ENCODE data around the gene FUT1. TPM values are rescaled to one million over a fixed set of nuclear protein-coding genes. Genes with fewer than 3 reads are reported as not detected.

Gene FUT1
- total and polyA plus RNA-seq, 2 of the 8 experiments (the other 6 are each of a cell fraction or from before 2014, with no cell fraction given) = 7.4 to 12.9 TPM

- Histone ChIP-seq H3K27me3 (replicated peaks in 1 of 4; ENCODE audit: control insufficient read depth in 3 of 4, extremely low read depth in 1 of 4, insufficient read depth in 3 of 4, low read length in 3 of 4) (no peaks in the 10 kb centered on the region), H3K9ac (replicated peaks in 1 of 4; ENCODE audit: extremely low read depth in 1 of 4, low read depth in 3 of 4, low read length in 3 of 4) (no peak overlapping the region), H3K4me2 (ENCODE audit: insufficient read depth in 1 of 2, low read depth in 2 of 2, low read length in 2 of 2) (no peak overlapping the region; a peak in 1 of 4 replicates), H3K4ac (replicated peaks; ENCODE audit: insufficient read length, low read depth, low read length) (no peak overlapping the region), H3K36me3 (ENCODE audit: control insufficient read depth in 2 of 4, insufficient read depth in 4 of 4, low read length in 3 of 4) (no peaks in the 10 kb centered on the region), H4K91ac (replicated peaks; ENCODE audit: insufficient read length, low read length) (no peak overlapping the region), H3K79me1 (ENCODE audit: low read depth, low read length) (no peaks in the 10 kb centered on the region), H3K23me2 (ENCODE audit: low read depth, low read length) (no peaks in the 10 kb centered on the region), H3K9me3 (ENCODE audit: insufficient read depth in 2 of 2, low read depth in 1 of 2, low read length in 1 of 2) (no peaks in the 10 kb centered on the region), H2AFZ (ENCODE audit: low read length) (no peak overlapping the region), H3K79me2 (ENCODE audit: control insufficient read depth in 1 of 2, insufficient read depth in 2 of 2, low read length in 2 of 2) (no peaks in the 10 kb centered on the region), H2BK120ac (replicated peaks; ENCODE audit: low read depth, low read length) (no peak overlapping the region), H4K20me1 (replicated peaks in 1 of 2; ENCODE audit: control insufficient read depth in 1 of 2, insufficient read depth in 2 of 2, low read length in 2 of 2) (no peaks in the 10 kb centered on the region), H2BK20ac (ENCODE audit: low read length) (no peak overlapping the region; the same call in 1 of the 2 replicates), H3K18ac (ENCODE audit: extremely low read depth, low read length) (no peak overlapping the region), H4K5ac (ENCODE audit: insufficient read length, low read depth, low read length) (no peak overlapping the region), H3K4me3 (ENCODE audit: extremely low read depth in 1 of 4, insufficient read depth in 2 of 4, low read depth in 3 of 4, low read length in 4 of 4) (no peak overlapping the region), H3K56ac (replicated peaks; ENCODE audit: insufficient read length, low read depth, low read length) (no peak overlapping the region), H2BK15ac (ENCODE audit: low read length) (0 out of 2 replicates have a peak overlapping the region, but pooled peaks have one; percentile 81), H4K8ac (ENCODE audit: extremely low read depth, insufficient read depth, low read length) (no peak overlapping the region), H2AK5ac (ENCODE audit: low read depth, low read length) (peak overlapping the region; percentile 70; the same call in 1 of the 2 replicates), H3K14ac (ENCODE audit: insufficient read length) (no peak overlapping the region), H3K23ac (ENCODE audit: insufficient read length) (no peak overlapping the region), H3K27ac (ENCODE audit: low read depth, low read length) (no peak overlapping the region), H3K4me1 (replicated peaks in 1 of 4; ENCODE audit: control insufficient read depth in 3 of 4, insufficient read depth in 4 of 4, low read length in 3 of 4) (peaks cover 0 to 8% (median 6%) of the 10 kb centered on the region in 4 experiments; a peak in 6 of 7 replicates), H2BK5ac (ENCODE audit: low read depth, low read length) (no peak overlapping the region), H2BK12ac (ENCODE audit: low read depth, low read length) (0 out of 2 replicates have a peak overlapping the region, but pooled peaks have one; percentile 81)
- ChIA-PET CTCF (ENCODE audit: partially characterized antibody) (interaction anchor here (0.7 to 17.5 kb wide), 14 partner anchors 10 to 149 kb away, joined by 3 to 285 read pairs (median 5); partner anchors contain the start of genes BCAT2, CA11 and HSD17B14), POLR2A (ENCODE audit: partially characterized antibody) (interaction anchor here (1.1 to 2.0 kb wide), 3 partner anchors 39 to 173 kb away, joined by 3 to 8 read pairs (median 5); partner anchors contain the start of gene PPP1R15A)
- FAIRE-seq (no peak), DNase-seq (ENCODE audit: low read depth in 1 of 2, low spot score in 2 of 2) (no peak)
- WGBS, 2 experiments (ENCODE audit: extremely low coverage in 1 of 2, insufficient coverage in 1 of 2, insufficient read length in 1 of 2, insufficient replicate concordance in 2 of 2, low coverage in 1 of 2, low lambda C conversion rate in 2 of 2, missing lambda C conversion rate in 1 of 2) = 92% methylated on average over 6 of the region's 6 CpGs; no CpG with 5 or more reads in 1 of the 2 experiments
- no peak for TF ChIP-seq HDAC2 (IDR thresholded peaks at IDR 0.05; ENCODE audit: borderline replicate concordance in 1 of 2, low read depth in 2 of 2, low read length in 2 of 2)
- TF ChIP-seq CBX8 (IDR thresholded peaks at IDR 0.05; ENCODE audit: borderline replicate concordance, low read depth, low read length) = no peak
Measured at GRCh38 chr19:48794291-48794690, 41.9 kb upstream of the FUT1 start.

All from H1 (cell line).